Endothelial cell of hepatic sinusoid (primary cell): Measurements from ENCODE around the gene NSUN4.
"Not testable (repeated sequence)": the region's sequence is repeated elsewhere in the genome, so short reads cannot be mapped to it uniquely, and the experiment has no call there.

Source experiments
- in situ Hi-C: cut with HindIII; loops from 2 replicates; pipeline ENCODE4 v1.10.0; 2017; ENCODE audit warnings: low sequenced_read_pairs

Gene NSUN4

GRCh38 chr1:46363121-46363520 is 22.5 kb downstream of the NSUN4 start:
- in situ Hi-C loops: no loop called here

- in situ Hi-C loops: no loop called here
Measured at GRCh38 chr1:46364612-46365011, 24.0 kb downstream of the NSUN4 start.

- in situ Hi-C loops: not testable (repeated sequence)
Measured at GRCh38 chr1:46365796-46366195, 25.2 kb downstream of the NSUN4 start.

GRCh38 chr1:46367072-46367471 is 26.5 kb downstream of the NSUN4 start:
- in situ Hi-C loops: no loop called here

GRCh38 chr1:46367701-46368100 is 27.1 kb downstream of the NSUN4 start:
- in situ Hi-C loops: not testable (repeated sequence)

GRCh38 chr1:46368791-46369190 is 28.2 kb downstream of the NSUN4 start:
- in situ Hi-C loops: no loop called here

- in situ Hi-C loops: no loop called here
Measured at GRCh38 chr1:46369542-46370213, 29.1 kb downstream of the NSUN4 start.

- in situ Hi-C loops: no loop called here
Measured at GRCh38 chr1:46370214-46370633, 29.6 kb downstream of the NSUN4 start.

GRCh38 chr1:46372431-46372830 is 31.8 kb downstream of the NSUN4 start:
- in situ Hi-C loops: no loop called here

- in situ Hi-C loops: no loop called here
Measured at GRCh38 chr1:46379996-46380395, 39.4 kb downstream of the NSUN4 start.

- in situ Hi-C loops: no loop called here
Measured at GRCh38 chr1:46380508-46380907, 39.9 kb downstream of the NSUN4 start.

GRCh38 chr1:46393510-46393909 is 52.9 kb downstream of the NSUN4 start:
- in situ Hi-C loops: no loop called here

GRCh38 chr1:46394108-46394871 is 53.7 kb downstream of the NSUN4 start, which contains the start of gene FAAH:
TSS of gene FAAH (plus strand) at chr1:46394317. CDS start at chr1:46394349, 32 bp downstream.
- in situ Hi-C loops: no loop called here

GRCh38 chr1:46394872-46395465 is 54.4 kb downstream of the NSUN4 start:
- in situ Hi-C loops: loop anchor here (5.0 kb wide), 1 partner anchor 102 kb away; no protein-coding TSS in a partner anchor

GRCh38 chr1:46396441-46397398 is 56.1 kb downstream of the NSUN4 start:
- in situ Hi-C loops: loop anchor here (5.0 kb wide), 1 partner anchor 101 kb away; no protein-coding TSS in a partner anchor

- in situ Hi-C loops: loop anchor here (5.0 kb wide), 1 partner anchor 98 kb away; no protein-coding TSS in a partner anchor
Measured at GRCh38 chr1:46399307-46399706, 58.7 kb downstream of the NSUN4 start.

GRCh38 chr1:46400421-46400820 is 59.8 kb downstream of the NSUN4 start:
- in situ Hi-C loops: no loop called here

GRCh38 chr1:46401154-46401913 is 60.7 kb downstream of the NSUN4 start:
- in situ Hi-C loops: no loop called here

GRCh38 chr1:46401964-46402626 is 61.5 kb downstream of the NSUN4 start:
- in situ Hi-C loops: no loop called here
